Activated naive CD4-positive, alpha-beta T cell treated with anti-CD3 and anti-CD28 coated beads, Interleukin-2, amount 50 U/mL, for 24 hours (primary cell): ENCODE data around the gene CXCL8.

Experiments
- H3K27ac Mint-ChIP-seq: one replicate; pipeline ENCODE4 v1.8.0; 2021; ENCODE audit warnings: mild to moderate bottlenecking, mixed read lengths
- H3K27me3 Mint-ChIP-seq: one replicate; pipeline ENCODE4 v1.8.0; 2021; ENCODE audit warnings: mixed read lengths
- H3K36me3 Mint-ChIP-seq: one replicate; pipeline ENCODE4 v1.8.0; 2021; ENCODE audit warnings: mixed read lengths
- H3K4me1 Mint-ChIP-seq: one replicate; pipeline ENCODE4 v1.8.0; 2021; ENCODE audit warnings: mixed read lengths
- H3K4me3 Mint-ChIP-seq: one replicate; pipeline ENCODE4 v1.8.0; 2021; ENCODE audit warnings: mild to moderate bottlenecking, mixed read lengths
- H3K9me3 Mint-ChIP-seq: one replicate; pipeline ENCODE4 v1.8.0; 2021; ENCODE audit warnings: mixed read lengths

The CXCL8 gene

DNA sequence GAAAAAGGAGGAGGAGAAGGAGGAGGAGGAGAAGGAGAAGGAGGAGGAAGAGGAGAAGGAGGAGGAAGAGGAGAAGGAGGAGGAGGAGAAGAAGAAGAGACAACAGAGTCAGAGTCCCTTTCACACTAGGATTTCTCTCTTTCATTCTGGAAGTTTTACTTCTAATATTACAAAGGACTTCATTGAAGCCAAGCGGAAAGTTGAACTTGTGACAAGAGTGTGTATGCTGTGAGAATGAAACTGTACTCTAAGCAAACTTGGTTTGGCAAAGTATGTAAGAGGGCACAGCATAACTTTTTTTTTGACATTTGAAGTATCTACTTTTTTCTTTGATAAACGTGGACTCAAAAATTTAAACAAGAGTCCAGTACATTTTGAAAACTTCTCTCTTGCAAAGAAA is 48.0 kb downstream of the CXCL8 start:
- H3K4me1 Mint-ChIP-seq = no peaks in the 10 kb centered on the region
- H3K36me3 Mint-ChIP-seq = no peaks in the 10 kb centered on the region
- H3K27ac Mint-ChIP-seq = no peak overlapping the region
- H3K4me3 Mint-ChIP-seq = no peak overlapping the region
- no peaks in the 10 kb centered on the region for H3K9me3 Mint-ChIP-seq
- H3K27me3 Mint-ChIP-seq = no peaks in the 10 kb centered on the region
